Neutrophil (primary cell): Measurements from ENCODE around the gene SHC1.
A peak's percentile ranks its signal among the peaks of the same experiment; 100 is the strongest.

Experiments used
- H3K27ac ChIP-seq: fragments of 200-600 bp; sonication (generic); 2 replicates; pipeline ENCODE4 v1.5.1; 2016; ENCODE audit warnings: mild to moderate bottlenecking, moderate library complexity
- H3K27me3 ChIP-seq: fragments of 200-600 bp; sonication (generic); 2 replicates; pipeline ENCODE4 v1.6.0; 2016; ENCODE audit warnings: mild to moderate bottlenecking
- H3K36me3 ChIP-seq: fragments of 200-600 bp; sonication (generic); 2 replicates; pipeline ENCODE4 v1.5.1; 2017
- H3K4me1 ChIP-seq, 2 experiments: fragments of 200-600 bp in 1 of 2; sonication (generic) in 1 of 2; 1 replicate in 1 of 2; 2 replicates in 1 of 2; pipeline versions ENCODE4 v1.5.1 to v1.6.1; 2013 to 2016; ENCODE audit warnings: low read depth in 1 of 2, low read length in 1 of 2, mild to moderate bottlenecking in 1 of 2, moderate library complexity in 1 of 2; ENCODE audit not compliant: control insufficient read depth in 1 of 2, insufficient read depth in 1 of 2
- H3K4me3 ChIP-seq, 2 experiments: fragments of 200-600 bp in 1 of 2; sonication (generic) in 1 of 2; 1 replicate in 1 of 2; 2 replicates in 1 of 2; pipeline ENCODE4 v1.5.1; 2013 to 2016; ENCODE audit warnings: low read depth in 1 of 2, low read length in 1 of 2, mild to moderate bottlenecking in 1 of 2, moderate library complexity in 1 of 2
- H3K9me3 ChIP-seq: fragments of 200-600 bp; sonication (generic); 2 replicates; pipeline ENCODE4 v1.5.1; 2016
- CTCF ChIP-seq: fragments of 200-600 bp; sonication (generic); IDR thresholded peaks from 2 replicates; pipeline ENCODE4 v1.5.1; 2016; ENCODE audit warnings: antibody characterized with exemption

Gene SHC1

GRCh38 chr1:154953611-154954038 lies 16.9 kb downstream of the SHC1 start:
- Histone ChIP-seq H3K27me3 (no peaks in the 10 kb centered on the region), H3K4me3 (no peak overlapping the region), H3K4me1 (peaks cover 43 to 53% of the 10 kb centered on the region in 2 experiments), H3K36me3 (peaks cover 34% of the 10 kb centered on the region), H3K9me3 (no peaks in the 10 kb centered on the region), H3K27ac (peak overlapping the region; percentile 95)
- no peak for TF ChIP-seq CTCF

GRCh38 chr1:154952664-154953063 lies 17.9 kb downstream of the SHC1 start:
- no peak for TF ChIP-seq CTCF
- no peak overlapping the region for H3K27ac ChIP-seq
- H3K9me3 ChIP-seq: no peaks in the 10 kb centered on the region
- no peak overlapping the region for H3K4me3 ChIP-seq
- no peaks in the 10 kb centered on the region for H3K27me3 ChIP-seq
- H3K36me3 ChIP-seq: peaks cover 40% of the 10 kb centered on the region
- H3K4me1 ChIP-seq: peaks cover 43 to 53% of the 10 kb centered on the region in 2 experiments

- no peaks in the 10 kb centered on the region for H3K27me3 ChIP-seq
- no peak for TF ChIP-seq CTCF
- H3K4me1 ChIP-seq: peaks cover 43 to 51% of the 10 kb centered on the region in 2 experiments
- H3K27ac ChIP-seq: peak overlapping the region; percentile 38
- H3K4me3 ChIP-seq: no peak overlapping the region
- H3K9me3 ChIP-seq: no peaks in the 10 kb centered on the region
- H3K36me3 ChIP-seq: peaks cover 46% of the 10 kb centered on the region
Measured at GRCh38 chr1:154951901-154952657, 18.5 kb downstream of the SHC1 start.

GRCh38 chr1:154948079-154948478 lies 22.5 kb downstream of the SHC1 start:
- peaks cover 75% of the 10 kb centered on the region for H3K36me3 ChIP-seq
- H3K27me3 ChIP-seq: no peaks in the 10 kb centered on the region
- no peaks in the 10 kb centered on the region for H3K9me3 ChIP-seq
- H3K4me1 ChIP-seq: peaks cover 24 to 31% of the 10 kb centered on the region in 2 experiments
- TF ChIP-seq CTCF: no peak
- H3K27ac ChIP-seq: no peak overlapping the region
- H3K4me3 ChIP-seq: no peak overlapping the region

- Histone ChIP-seq H3K4me3 (no peak overlapping the region), H3K27me3 (no peaks in the 10 kb centered on the region), H3K36me3 (peaks cover 68% of the 10 kb centered on the region), H3K9me3 (no peaks in the 10 kb centered on the region), H3K4me1 (peaks cover 25 to 28% of the 10 kb centered on the region in 2 experiments), H3K27ac (no peak overlapping the region)
- no peak for TF ChIP-seq CTCF
Measured at GRCh38 chr1:154945962-154946850, 24.3 kb downstream of the SHC1 start.
